Spinal cord (tissue), 10 donors: ENCODE results near the gene HECTD4. TPM values are rescaled to one million over a fixed set of nuclear protein-coding genes. Genes with fewer than 3 reads are reported as not detected.

Source experiments
- DNase-seq, 6 donors: peaks; one replicate each; pipeline versions ENCODE4 v3.0.0 to v3.0.0-alpha.2; 2013 to 2015; ENCODE audit warnings: low spot score in 6 of 6, low read depth in 4 of 6
- H3K27ac ChIP-seq: one replicate; pipeline ENCODE4 v1.5.1; 2013; ENCODE audit warnings: low read depth, low read length, control low read depth
- H3K27me3 ChIP-seq: one replicate; pipeline ENCODE4 v1.6.1; 2013; ENCODE audit warnings: low read length; ENCODE audit not compliant: control insufficient read depth, insufficient read depth
- H3K36me3 ChIP-seq: one replicate; pipeline ENCODE4 v1.6.1; 2013; ENCODE audit warnings: low read length; ENCODE audit not compliant: control insufficient read depth, insufficient read depth
- H3K4me1 ChIP-seq: one replicate; pipeline ENCODE4 v1.6.1; 2013; ENCODE audit warnings: low read length; ENCODE audit not compliant: control insufficient read depth, insufficient read depth
- H3K4me3 ChIP-seq: one replicate; pipeline ENCODE4 v1.5.1; 2013; ENCODE audit warnings: low read depth, low read length, control low read depth
- H3K9me3 ChIP-seq: one replicate; pipeline ENCODE4 v1.6.1; 2013; ENCODE audit warnings: low read length; ENCODE audit not compliant: control insufficient read depth, insufficient read depth
- WGBS: methylation state at CpG from one replicate; pipeline ENCODE4 v1.1.5; 2013; ENCODE audit warnings: missing lambda C conversion rate; ENCODE audit not compliant: insufficient coverage; 5-methylcytosine and 5-hydroxymethylcytosine counted together
- polyA plus RNA-seq, 2 donors: library from polyadenylated mRNA; unstranded; fragments of 120-200 nt; gene quantifications; one replicate each; pipeline ENCODE4 v1.2.1, GENCODE V29; 2013; ENCODE audit not compliant: insufficient read length in 2 of 2
- total RNA-seq, 2 donors: library from RNA; depleted of rRNA in 1 of 2; stranded (reverse); fragments of 120-200 nt in 1 of 2; fragments of >200 nt in 1 of 2; gene quantifications; one replicate each; pipeline versions ENCODE4 v1.2.3 to v1.2.4, GENCODE V29; 2013 to 2014
- donor health status: healthy.

HECTD4 gene
- total and polyA plus RNA-seq, 4 donors: 54.0 to 121 (median 111) TPM

DNA sequence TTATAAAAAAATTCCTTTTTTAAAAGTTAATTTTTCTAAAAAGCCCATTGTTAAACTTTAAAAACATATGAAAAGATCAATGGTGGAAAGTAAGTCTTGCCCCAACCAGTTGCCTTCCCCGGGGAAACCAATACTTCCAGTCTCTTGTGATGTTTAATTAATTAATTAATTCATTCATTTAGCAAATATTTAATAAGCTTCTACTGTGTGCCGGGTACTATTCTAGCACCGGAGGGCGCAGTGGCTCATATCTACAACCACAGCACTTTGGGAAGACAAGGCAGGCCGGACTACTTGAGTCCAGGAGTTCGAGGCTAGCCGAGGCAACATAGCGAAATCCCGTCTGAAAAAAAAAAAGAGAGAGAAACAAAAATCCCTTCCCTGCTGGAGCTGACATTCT is 87.4 kb downstream of the HECTD4 start:
- H3K4me3 ChIP-seq: no peak overlapping the region
- no peaks in the 10 kb centered on the region for H3K9me3 ChIP-seq
- no peaks in the 10 kb centered on the region for H3K27me3 ChIP-seq
- peaks cover 26% of the 10 kb centered on the region for H3K36me3 ChIP-seq
- 90% methylated on average over 4 of the region's 9 CpGs for WGBS
- no peaks in the 10 kb centered on the region for H3K4me1 ChIP-seq
- H3K27ac ChIP-seq: no peak overlapping the region
- DNase-seq: no peak

- Histone ChIP-seq H3K4me1 (no peaks in the 10 kb centered on the region), H3K4me3 (no peak overlapping the region), H3K9me3 (peaks cover 6% of the 10 kb centered on the region), H3K27ac (no peak overlapping the region), H3K36me3 (peaks cover 16% of the 10 kb centered on the region), H3K27me3 (no peaks in the 10 kb centered on the region)
- 100% methylated on average over 1 of the region's 1 CpG for WGBS
- no peak for DNase-seq
These were observed 93.6 kb downstream of the HECTD4 start for GRCh38 chr12:112288638-112289037.

DNA sequence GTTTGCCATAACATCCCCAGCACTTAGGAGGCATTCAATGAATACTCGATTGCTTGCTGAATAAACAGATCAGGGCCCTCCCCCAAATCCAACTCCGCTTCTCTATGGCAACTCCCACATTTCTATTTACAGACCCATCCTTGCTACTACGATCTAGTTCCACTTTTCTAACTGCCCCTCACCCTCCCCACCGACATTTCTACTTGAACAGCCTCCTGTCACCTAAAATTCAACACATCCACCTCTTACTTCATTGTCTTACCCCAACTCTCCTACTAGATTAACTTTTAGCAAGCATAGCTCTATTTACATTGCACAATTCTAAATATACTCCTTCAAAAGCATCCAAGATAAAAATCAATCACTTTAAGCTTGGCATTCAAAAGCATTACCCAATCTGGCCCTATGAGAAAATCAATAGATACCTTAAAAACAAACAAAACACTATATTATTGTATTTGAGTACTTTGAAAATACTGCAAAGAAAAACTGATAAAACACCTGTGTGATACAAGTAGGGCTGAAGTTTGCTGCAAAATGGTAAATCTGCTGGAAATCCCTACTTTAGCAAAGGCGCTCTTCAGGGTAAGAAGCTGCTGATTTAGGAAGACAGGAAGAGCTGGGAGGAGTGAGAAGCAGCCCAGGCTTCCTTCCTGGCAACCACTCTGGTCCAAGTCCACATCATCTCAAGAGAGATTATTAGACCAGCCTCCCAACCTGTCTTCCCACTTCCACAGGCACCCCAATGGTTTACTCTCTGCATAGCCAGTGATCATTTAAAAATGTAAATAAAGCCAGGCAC is 96.4 kb downstream of the HECTD4 start:
- Histone ChIP-seq H3K9me3 (peaks cover 6% of the 10 kb centered on the region), H3K27me3 (no peaks in the 10 kb centered on the region), H3K36me3 (peaks cover 12% of the 10 kb centered on the region), H3K27ac (no peak overlapping the region), H3K4me3 (no peak overlapping the region), H3K4me1 (no peaks in the 10 kb centered on the region)
- 90% methylated on average over 4 of the region's 5 CpGs for WGBS
- DNase-seq: no peak

GRCh38 chr12:112283546-112283945 is 98.7 kb downstream of the HECTD4 start:
- H3K4me3 ChIP-seq: no peak overlapping the region
- no peak for DNase-seq
- 58% methylated on average over 2 of the region's 2 CpGs for WGBS
- peaks cover 1% of the 10 kb centered on the region for H3K9me3 ChIP-seq
- H3K4me1 ChIP-seq: no peaks in the 10 kb centered on the region
- no peak overlapping the region for H3K27ac ChIP-seq
- H3K27me3 ChIP-seq: no peaks in the 10 kb centered on the region
- H3K36me3 ChIP-seq: peaks cover 4% of the 10 kb centered on the region

GRCh38 chr12:112282920-112283319 is 99.3 kb downstream of the HECTD4 start:
- Histone ChIP-seq H3K4me1 (no peaks in the 10 kb centered on the region), H3K27ac (no peak overlapping the region), H3K36me3 (peaks cover 2% of the 10 kb centered on the region), H3K4me3 (no peak overlapping the region), H3K9me3 (no peaks in the 10 kb centered on the region), H3K27me3 (no peaks in the 10 kb centered on the region)
- DNase-seq: no peak
- 85% methylated on average over 3 of the region's 8 CpGs for WGBS

DNA sequence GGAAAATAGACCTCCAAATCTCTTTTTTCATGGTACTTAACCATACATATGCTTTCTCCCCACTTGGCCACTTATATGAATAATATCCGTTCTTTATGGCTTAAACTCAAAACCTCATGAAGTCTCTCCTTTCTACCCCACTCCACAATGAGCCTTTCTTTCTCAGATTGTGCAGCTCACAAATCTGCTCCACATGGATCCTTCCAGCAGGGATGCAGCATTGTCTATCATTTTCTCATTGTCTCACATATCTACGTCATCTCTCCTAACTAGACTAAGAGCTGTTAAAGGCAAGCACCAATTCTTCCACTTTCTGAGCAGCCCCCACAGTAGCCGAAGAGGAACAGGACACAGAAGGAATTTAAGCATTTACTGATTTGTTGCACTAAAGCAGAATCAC is 106.4 kb downstream of the HECTD4 start:
- DNase-seq: no peak
- H3K9me3 ChIP-seq: no peaks in the 10 kb centered on the region
- WGBS: 83% methylated on average over 2 of the region's 3 CpGs

DNA sequence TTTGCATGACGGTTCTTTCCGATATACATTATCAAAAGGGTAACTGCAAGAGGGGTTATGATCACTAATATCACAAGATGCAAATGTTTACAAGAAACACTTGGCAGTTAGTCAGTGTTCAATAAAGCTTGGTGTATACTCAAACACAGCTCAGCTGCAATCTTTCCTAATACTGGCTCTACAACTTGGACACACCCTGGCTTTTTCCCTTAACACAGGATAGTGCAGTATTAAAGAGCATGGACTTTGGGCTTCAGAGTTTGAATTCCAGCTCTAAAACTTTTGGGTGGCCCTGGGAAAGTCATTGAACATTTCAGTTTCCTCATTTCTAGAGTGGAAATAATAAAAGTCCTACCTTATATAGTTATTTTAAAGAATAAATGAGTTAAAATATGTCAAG is 107.0 kb downstream of the HECTD4 start:
- peaks cover 10% of the 10 kb centered on the region for H3K36me3 ChIP-seq
- DNase-seq: no peak
- H3K27ac ChIP-seq: no peak overlapping the region
- no peaks in the 10 kb centered on the region for H3K27me3 ChIP-seq
- no peaks in the 10 kb centered on the region for H3K9me3 ChIP-seq
- no peaks in the 10 kb centered on the region for H3K4me1 ChIP-seq
- no peak overlapping the region for H3K4me3 ChIP-seq
- no CpG with 5 or more reads among the region's 2 CpGs for WGBS

More for the DNA sequence above, 106.4 kb downstream of the HECTD4 start:
- H3K4me1 ChIP-seq: no peaks in the 10 kb centered on the region
- H3K36me3 ChIP-seq: peaks cover 10% of the 10 kb centered on the region
- no peak overlapping the region for H3K27ac ChIP-seq
- no peaks in the 10 kb centered on the region for H3K27me3 ChIP-seq
- H3K4me3 ChIP-seq: no peak overlapping the region

DNA sequence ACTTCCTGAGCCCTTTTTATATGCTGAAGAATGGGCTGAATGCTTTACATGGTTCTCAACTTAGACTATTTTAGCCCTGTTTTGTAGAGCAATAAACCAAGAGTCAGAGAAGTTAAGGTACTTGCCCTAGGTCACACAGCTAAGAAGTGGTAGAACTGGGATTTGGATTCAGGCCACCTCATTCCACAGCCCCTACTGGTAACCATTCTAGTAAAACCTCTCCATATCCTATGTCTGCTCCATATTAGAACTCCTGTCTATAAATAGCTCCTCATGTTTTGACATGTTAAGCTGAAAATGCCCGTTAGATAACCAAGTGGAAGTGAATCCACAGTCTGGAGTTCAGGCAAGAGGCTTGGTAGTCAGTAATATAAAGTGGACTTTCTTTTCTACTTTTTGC is 111.6 kb downstream of the HECTD4 start:
- H3K4me3 ChIP-seq: no peak overlapping the region
- no peaks in the 10 kb centered on the region for H3K27me3 ChIP-seq
- no CpG with 5 or more reads among the region's 1 CpG for WGBS
- H3K36me3 ChIP-seq: peaks cover 32% of the 10 kb centered on the region
- DNase-seq: no peak
- H3K4me1 ChIP-seq: no peaks in the 10 kb centered on the region
- H3K9me3 ChIP-seq: no peaks in the 10 kb centered on the region
- H3K27ac ChIP-seq: no peak overlapping the region

GRCh38 chr12:112266473-112266872 is 115.8 kb downstream of the HECTD4 start:
- DNase-seq: no peak
- peaks cover 27% of the 10 kb centered on the region for H3K36me3 ChIP-seq
- H3K9me3 ChIP-seq: no peaks in the 10 kb centered on the region
- H3K27me3 ChIP-seq: no peaks in the 10 kb centered on the region
- H3K4me3 ChIP-seq: no peak overlapping the region
- peaks cover 3% of the 10 kb centered on the region for H3K4me1 ChIP-seq
- WGBS: 100% methylated on average over 1 of the region's 2 CpGs
- H3K27ac ChIP-seq: no peak overlapping the region

DNA sequence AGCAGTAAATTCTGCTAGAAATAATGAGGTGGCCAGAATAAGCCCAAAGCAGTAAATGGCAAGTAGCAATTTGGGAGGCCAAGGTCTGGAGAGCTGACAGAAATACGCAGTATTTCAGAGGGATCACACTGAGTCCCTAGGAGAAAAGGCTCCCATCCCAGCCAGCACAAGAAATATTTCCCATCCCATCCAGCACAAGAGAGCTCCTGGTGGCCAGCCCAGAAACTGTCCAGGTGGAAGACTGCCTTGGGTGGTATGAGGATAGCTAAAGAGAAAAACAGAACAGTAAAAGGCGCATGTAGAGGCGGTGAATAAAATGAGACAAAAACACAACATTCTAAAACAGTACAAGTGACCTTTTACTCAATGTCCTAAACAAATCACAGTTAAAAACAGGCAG is 120.7 kb downstream of the HECTD4 start:
- Histone ChIP-seq H3K27ac (no peak overlapping the region), H3K9me3 (no peaks in the 10 kb centered on the region), H3K36me3 (peaks cover 11% of the 10 kb centered on the region), H3K4me3 (no peak overlapping the region), H3K27me3 (no peaks in the 10 kb centered on the region), H3K4me1 (peaks cover 3% of the 10 kb centered on the region)
- peak in 3 of 6 donors; percentile 27 to 54 (median 35) for DNase-seq
- WGBS: 100% methylated on average over 1 of the region's 3 CpGs
